CD4-positive, alpha-beta T cell treated with Interferon alpha-2 for 1 hour (primary cell): Measurements from ENCODE around the gene GABRE.

ENCODE experiments used
- DNase-seq, 2 donors: peaks; one replicate each; pipeline ENCODE4 v3.0.0-alpha.2; 2020 to 2022

Gene GABRE

GRCh38 chrX:151974336-151975227 is at the start of gene GABRE:
Gene GABRE (minus strand): TSS chrX:151974676. CDS start chrX:151974625, 51 bp downstream.
- DNase-seq, result no peak

- no peak for DNase-seq
Observed at GRCh38 chrX:152020888-152021287, 46.4 kb upstream of the GABRE start.

GRCh38 chrX:151999813-152000212 is 25.3 kb upstream of the GABRE start:
- DNase-seq, result no peak

GRCh38 chrX:151997539-151997938 is 23.1 kb upstream of the GABRE start:
- no peak for DNase-seq

- DNase-seq, result no peak
Observed at GRCh38 chrX:151996347-151996746, 21.9 kb upstream of the GABRE start.

GRCh38 chrX:151994476-151994875 is 20.0 kb upstream of the GABRE start:
- DNase-seq, result no peak

GRCh38 chrX:151988706-151989299 is 14.3 kb upstream of the GABRE start:
- no peak for DNase-seq

GRCh38 chrX:151987108-151987507 is 12.6 kb upstream of the GABRE start:
- DNase-seq, result no peak

- DNase-seq, result no peak
Observed at GRCh38 chrX:151985955-151986354, 11.5 kb upstream of the GABRE start.

- DNase-seq, result no peak
Observed at GRCh38 chrX:151985531-151985930, 11.1 kb upstream of the GABRE start.

- no peak for DNase-seq
Observed at GRCh38 chrX:151984902-151985301, 10.4 kb upstream of the GABRE start.

- no peak for DNase-seq
Observed at GRCh38 chrX:151984328-151984727, 9.9 kb upstream of the GABRE start.

GRCh38 chrX:151983186-151983585 is 8.7 kb upstream of the GABRE start:
- DNase-seq, result no peak

- DNase-seq, result no peak
Observed at GRCh38 chrX:151982222-151982621, 7.7 kb upstream of the GABRE start.

GRCh38 chrX:151981129-151981528 is 6.7 kb upstream of the GABRE start:
- no peak for DNase-seq

GRCh38 chrX:151977923-151978322 is 3.4 kb upstream of the GABRE start:
- DNase-seq, result no peak

GRCh38 chrX:151977009-151977408 is 2.5 kb upstream of the GABRE start:
- DNase-seq, result no peak

- no peak for DNase-seq
Observed at GRCh38 chrX:151975736-151976275, 1.3 kb upstream of the GABRE start.

- DNase-seq, result no peak
Observed at GRCh38 chrX:151975228-151975593, 735 bp upstream of the GABRE start.

- DNase-seq, result no peak
Observed at GRCh38 chrX:151973851-151974335, 583 bp downstream of the GABRE start.

GRCh38 chrX:151973060-151973661 is 1.3 kb downstream of the GABRE start:
- no peak for DNase-seq

GRCh38 chrX:151970661-151971060 is 3.8 kb downstream of the GABRE start:
- DNase-seq, result no peak

- no peak for DNase-seq
Observed at GRCh38 chrX:151970027-151970426, 4.4 kb downstream of the GABRE start.

- DNase-seq, result no peak
Observed at GRCh38 chrX:151966236-151966635, 8.2 kb downstream of the GABRE start.
